ENCODE data around the gene MAP1S.

DNA sequence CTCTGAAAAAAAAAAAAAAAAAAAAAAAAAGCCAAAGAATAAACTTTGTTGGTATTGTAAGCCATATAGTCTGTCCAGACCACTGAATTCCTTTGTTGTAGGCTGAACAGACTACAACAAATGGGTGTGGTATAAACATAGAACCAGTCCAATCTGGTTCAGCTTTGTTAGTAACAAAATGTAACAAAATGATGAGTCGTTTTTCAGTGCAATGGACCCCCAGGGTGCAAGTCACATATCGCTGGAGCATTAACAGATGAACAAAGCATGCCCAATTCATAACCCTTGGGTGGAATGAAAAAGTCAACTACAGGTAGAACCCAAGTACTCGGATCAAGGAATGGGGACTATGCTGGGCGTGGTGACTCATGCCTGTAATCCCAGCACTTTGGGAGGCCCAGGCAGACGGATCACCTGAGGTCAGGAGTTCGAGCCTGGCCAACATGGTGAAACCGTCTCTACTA lies 18.4 kb downstream of the MAP1S start:
- TF ChIP-seq, protein P1, sequence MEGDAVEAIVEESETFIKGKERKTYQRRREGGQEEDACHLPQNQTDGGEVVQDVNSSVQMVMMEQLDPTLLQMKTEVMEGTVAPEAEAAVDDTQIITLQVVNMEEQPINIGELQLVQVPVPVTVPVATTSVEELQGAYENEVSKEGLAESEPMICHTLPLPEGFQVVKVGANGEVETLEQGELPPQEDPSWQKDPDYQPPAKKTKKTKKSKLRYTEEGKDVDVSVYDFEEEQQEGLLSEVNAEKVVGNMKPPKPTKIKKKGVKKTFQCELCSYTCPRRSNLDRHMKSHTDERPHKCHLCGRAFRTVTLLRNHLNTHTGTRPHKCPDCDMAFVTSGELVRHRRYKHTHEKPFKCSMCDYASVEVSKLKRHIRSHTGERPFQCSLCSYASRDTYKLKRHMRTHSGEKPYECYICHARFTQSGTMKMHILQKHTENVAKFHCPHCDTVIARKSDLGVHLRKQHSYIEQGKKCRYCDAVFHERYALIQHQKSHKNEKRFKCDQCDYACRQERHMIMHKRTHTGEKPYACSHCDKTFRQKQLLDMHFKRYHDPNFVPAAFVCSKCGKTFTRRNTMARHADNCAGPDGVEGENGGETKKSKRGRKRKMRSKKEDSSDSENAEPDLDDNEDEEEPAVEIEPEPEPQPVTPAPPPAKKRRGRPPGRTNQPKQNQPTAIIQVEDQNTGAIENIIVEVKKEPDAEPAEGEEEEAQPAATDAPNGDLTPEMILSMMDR (IDR thresholded peaks at IDR 0.05), result no peak
- no peak for TF ChIP-seq POLR2A (IDR thresholded peaks at IDR 0.05)

All from right lobe of liver (tissue), 4 donors.